Activated T-helper 2 cell treated with anti-CD3 and anti-CD28 coated beads, Interferon-gamma antibody, Interleukin-2, Interleukin-4, amounts not matched to agents 10 μg/mL and 5 μg/mL and 100 μg/mL, durations not matched to agents 14 hours and 24 hours and 36 hours (primary cell): Measurements from ENCODE around the gene ARFGAP2. TPM values are rescaled to one million over a fixed set of nuclear protein-coding genes. Genes with fewer than 3 reads are reported as not detected.
A peak's percentile ranks its signal among the peaks of the same experiment; 100 is the strongest.
"Not testable (repeated sequence)": the region's sequence is repeated elsewhere in the genome, so short reads cannot be mapped to it uniquely, and the experiment has no call there.

Experiments
- DNase-seq: peaks from one replicate; pipeline ENCODE4 v3.0.0; 2021; ENCODE audit warnings: low spot score
- H3K27ac Mint-ChIP-seq: one replicate; pipeline ENCODE4 v1.8.0; 2021; ENCODE audit warnings: mixed read lengths
- H3K27me3 Mint-ChIP-seq: one replicate; pipeline ENCODE4 v1.8.0; 2021; ENCODE audit warnings: low read depth, mixed read lengths
- H3K36me3 Mint-ChIP-seq: one replicate; pipeline ENCODE4 v1.8.0; 2021; ENCODE audit warnings: low read depth, mixed read lengths
- H3K4me1 Mint-ChIP-seq: one replicate; pipeline ENCODE4 v1.8.0; 2021; ENCODE audit warnings: low read depth, mixed read lengths
- H3K4me3 Mint-ChIP-seq: one replicate; pipeline ENCODE4 v1.8.0; 2021; ENCODE audit warnings: low read depth, mild to moderate bottlenecking, moderate library complexity, mixed read lengths
- H3K9me3 Mint-ChIP-seq: one replicate; pipeline ENCODE4 v1.8.0; 2021; ENCODE audit warnings: mixed read lengths
- intact Hi-C: fragments of 100-400 bp; cut with micrococcal nuclease; formaldehyde crosslinking; loops from one replicate; pipeline ENCODE4 v1.15.1; 2023
- total RNA-seq: library from RNA; stranded (reverse); gene quantifications from 2 replicates; pipeline ENCODE4 v1.2.3, GENCODE V29; 2022

Gene ARFGAP2
- total RNA-seq, 1 donor from 2014 or later: 98.6 TPM

GRCh38 chr11:47206577-47206976 lies 29.9 kb upstream of the ARFGAP2 start:
- H3K27me3 Mint-ChIP-seq, intact Hi-C loops, H3K27ac Mint-ChIP-seq, DNase-seq, H3K36me3 Mint-ChIP-seq, H3K4me3 Mint-ChIP-seq, H3K4me1 Mint-ChIP-seq, H3K9me3 Mint-ChIP-seq: not testable (repeated sequence)

GRCh38 chr11:47204637-47204989 lies 27.9 kb upstream of the ARFGAP2 start:
- H3K9me3 Mint-ChIP-seq: no peaks in the 10 kb centered on the region
- no peak for DNase-seq
- peaks cover 7% of the 10 kb centered on the region for H3K27me3 Mint-ChIP-seq
- no peaks in the 10 kb centered on the region for H3K36me3 Mint-ChIP-seq
- H3K4me3 Mint-ChIP-seq: no peak overlapping the region
- H3K4me1 Mint-ChIP-seq: peaks cover 4% of the 10 kb centered on the region
- intact Hi-C loops: no loop called here
- H3K27ac Mint-ChIP-seq: no peak overlapping the region

- peaks cover 15% of the 10 kb centered on the region for H3K27me3 Mint-ChIP-seq
- no peak overlapping the region for H3K27ac Mint-ChIP-seq
- H3K4me1 Mint-ChIP-seq: peaks cover 4% of the 10 kb centered on the region
- H3K9me3 Mint-ChIP-seq: no peaks in the 10 kb centered on the region
- DNase-seq: no peak
- no peaks in the 10 kb centered on the region for H3K36me3 Mint-ChIP-seq
- intact Hi-C loops: no loop called here
- no peak overlapping the region for H3K4me3 Mint-ChIP-seq
Measured at GRCh38 chr11:47202576-47202975, 25.9 kb upstream of the ARFGAP2 start.

- intact Hi-C loops: no loop called here
- Mint-ChIP-seq H3K4me1 (peaks cover 4% of the 10 kb centered on the region), H3K4me3 (no peak overlapping the region), H3K36me3 (no peaks in the 10 kb centered on the region), H3K27ac (no peak overlapping the region), H3K27me3 (peaks cover 15% of the 10 kb centered on the region), H3K9me3 (no peaks in the 10 kb centered on the region)
- no peak for DNase-seq
Measured at GRCh38 chr11:47201015-47201414, 24.3 kb upstream of the ARFGAP2 start.

GRCh38 chr11:47198161-47198560 lies 21.5 kb upstream of the ARFGAP2 start:
- H3K36me3 Mint-ChIP-seq, H3K27ac Mint-ChIP-seq, H3K4me3 Mint-ChIP-seq, intact Hi-C loops, H3K4me1 Mint-ChIP-seq, DNase-seq, H3K9me3 Mint-ChIP-seq: not testable (repeated sequence)
- peaks cover 14% of the 10 kb centered on the region for H3K27me3 Mint-ChIP-seq

- Mint-ChIP-seq H3K27ac (no peak overlapping the region), H3K9me3 (no peaks in the 10 kb centered on the region), H3K36me3 (no peaks in the 10 kb centered on the region), H3K4me1 (peaks cover 1% of the 10 kb centered on the region), H3K27me3 (peaks cover 33% of the 10 kb centered on the region), H3K4me3 (no peak overlapping the region)
- DNase-seq: no peak
- intact Hi-C loops: no loop called here
Measured at GRCh38 chr11:47192111-47192510, 15.4 kb upstream of the ARFGAP2 start.

- DNase-seq, H3K9me3 Mint-ChIP-seq, H3K4me1 Mint-ChIP-seq, H3K27ac Mint-ChIP-seq, H3K4me3 Mint-ChIP-seq, intact Hi-C loops, H3K36me3 Mint-ChIP-seq: not testable (repeated sequence)
- H3K27me3 Mint-ChIP-seq: peaks cover 38% of the 10 kb centered on the region
Measured at GRCh38 chr11:47191137-47191536, 14.5 kb upstream of the ARFGAP2 start.

- H3K4me3 Mint-ChIP-seq: no peak overlapping the region
- no peak for DNase-seq
- intact Hi-C loops: no loop called here
- no peak overlapping the region for H3K27ac Mint-ChIP-seq
- no peaks in the 10 kb centered on the region for H3K9me3 Mint-ChIP-seq
- H3K4me1 Mint-ChIP-seq: peaks cover 6% of the 10 kb centered on the region
- peaks cover 38% of the 10 kb centered on the region for H3K27me3 Mint-ChIP-seq
- H3K36me3 Mint-ChIP-seq: no peaks in the 10 kb centered on the region
Measured at GRCh38 chr11:47189100-47189834, 12.6 kb upstream of the ARFGAP2 start.

- no peaks in the 10 kb centered on the region for H3K36me3 Mint-ChIP-seq
- H3K4me3 Mint-ChIP-seq: no peak overlapping the region
- no peaks in the 10 kb centered on the region for H3K9me3 Mint-ChIP-seq
- H3K27ac Mint-ChIP-seq: no peak overlapping the region
- peaks cover 37% of the 10 kb centered on the region for H3K27me3 Mint-ChIP-seq
- H3K4me1 Mint-ChIP-seq: peaks cover 6% of the 10 kb centered on the region
- no peak for DNase-seq
- intact Hi-C loops: no loop called here
Measured at GRCh38 chr11:47188259-47188658, 11.6 kb upstream of the ARFGAP2 start.

- Mint-ChIP-seq H3K4me3 (no peak overlapping the region), H3K27me3 (peaks cover 36% of the 10 kb centered on the region), H3K27ac (no peak overlapping the region), H3K9me3 (no peaks in the 10 kb centered on the region), H3K4me1 (peaks cover 6% of the 10 kb centered on the region), H3K36me3 (no peaks in the 10 kb centered on the region)
- DNase-seq: no peak
- intact Hi-C loops: no loop called here
Measured at GRCh38 chr11:47187723-47188122, 11.0 kb upstream of the ARFGAP2 start.

- intact Hi-C loops: loop anchor here (1.0 kb wide), 1 partner anchor 27 kb away; the partner anchor contains the start of gene DDB2
- peak; percentile 26 for DNase-seq
- Mint-ChIP-seq H3K4me1 (peaks cover 6% of the 10 kb centered on the region), H3K9me3 (no peaks in the 10 kb centered on the region), H3K27me3 (peaks cover 36% of the 10 kb centered on the region), H3K27ac (peak overlapping the region; percentile 65), H3K36me3 (no peaks in the 10 kb centered on the region), H3K4me3 (peak overlapping the region; percentile 73)
Measured at GRCh38 chr11:47186700-47187695, 10.3 kb upstream of the ARFGAP2 start.

GRCh38 chr11:47186076-47186699 lies 9.5 kb upstream of the ARFGAP2 start, which contains the start of gene PACSIN3:
TSS of gene PACSIN3 (minus strand) at chr11:47186434. CDS start at chr11:47182727, 3,707 bp downstream.
- H3K27me3 Mint-ChIP-seq: peaks cover 34% of the 10 kb centered on the region
- H3K4me1 Mint-ChIP-seq: peaks cover 6% of the 10 kb centered on the region
- no peaks in the 10 kb centered on the region for H3K36me3 Mint-ChIP-seq
- intact Hi-C loops: loop anchor here (1.0 kb wide), 1 partner anchor 28 kb away; the partner anchor contains the start of gene DDB2
- H3K27ac Mint-ChIP-seq: peak within 1 kb of the TSS; percentile 65
- peak within 1 kb of the TSS; percentile 73 for H3K4me3 Mint-ChIP-seq
- DNase-seq: peak; percentile 22
- no peaks in the 10 kb centered on the region for H3K9me3 Mint-ChIP-seq
